Measurements from ENCODE around the gene KLHL14.

GRCh38 chr18:32772581-32773381, at the start of gene KLHL14:
- no peak for TF ChIP-seq POLR2A (IDR thresholded peaks at IDR 0.05; ENCODE audit: low read depth, low read length)
- no peak for TF ChIP-seq CTCF (IDR thresholded peaks at IDR 0.05; ENCODE audit: extremely low read depth in 1 of 2, insufficient read depth in 1 of 2, low read depth in 1 of 2, low read length in 2 of 2)
- TF ChIP-seq EZH2 (IDR thresholded peaks at IDR 0.05; ENCODE audit: borderline replicate concordance, low read depth, low read length, severe bottlenecking) = no peak
